Measurements from ENCODE around the gene GNAI3.

The GNAI3 gene

GRCh38 chr1:109661391-109661790, 113.0 kb downstream of the GNAI3 start:
- no peak for DNase-seq (ENCODE audit: low spot score)

- no peak for DNase-seq (ENCODE audit: low spot score)
These were observed 116.3 kb downstream of the GNAI3 start for GRCh38 chr1:109664671-109665070.

GRCh38 chr1:109667452-109668122, 119.2 kb downstream of the GNAI3 start, which contains the start of gene GSTM2:
GSTM2 (plus strand) TSS chr1:109668057; CDS start chr1:109668116, 59 bp downstream.
- peak; percentile 95 for DNase-seq (ENCODE audit: low spot score)
